Measurements from ENCODE around the gene HRH3.

Gene HRH3

GRCh38 chr20:62243906-62244515 is 23.9 kb upstream of the HRH3 start:
- no peak for DNase-seq

GRCh38 chr20:62243106-62243505 is 23.0 kb upstream of the HRH3 start:
- no peak for DNase-seq

GRCh38 chr20:62242176-62242575 is 22.1 kb upstream of the HRH3 start:
- no peak for DNase-seq

GRCh38 chr20:62241506-62241905 is 21.4 kb upstream of the HRH3 start:
- no peak for DNase-seq

GRCh38 chr20:62240020-62240685 is 20.1 kb upstream of the HRH3 start:
- no peak for DNase-seq

GRCh38 chr20:62239278-62239879 is 19.3 kb upstream of the HRH3 start:
- no peak for DNase-seq

GRCh38 chr20:62238569-62239277 is 18.6 kb upstream of the HRH3 start:
- DNase-seq = no peak

GRCh38 chr20:62237801-62238568 is 17.9 kb upstream of the HRH3 start, which contains the start of gene OSBPL2:
Gene OSBPL2, plus strand, starts transcription at chr20:62238521. Its CDS starts 17,664 bp downstream, at chr20:62256185.
- peak; percentile 97 for DNase-seq

- DNase-seq = no peak
Observed at GRCh38 chr20:62237514-62237800, 17.4 kb upstream of the HRH3 start.

- peak; percentile 50 for DNase-seq
Observed at GRCh38 chr20:62236766-62237513, 16.9 kb upstream of the HRH3 start.

GRCh38 chr20:62236200-62236599 is 16.1 kb upstream of the HRH3 start:
- DNase-seq = no peak

GRCh38 chr20:62235777-62236157 is 15.7 kb upstream of the HRH3 start:
- DNase-seq = no peak

GRCh38 chr20:62235001-62235776 is 15.1 kb upstream of the HRH3 start:
- no peak for DNase-seq

GRCh38 chr20:62234339-62234738 is 14.3 kb upstream of the HRH3 start:
- no peak for DNase-seq

- DNase-seq = no peak
Observed at GRCh38 chr20:62233684-62234083, 13.6 kb upstream of the HRH3 start.

GRCh38 chr20:62232770-62233645 is 12.9 kb upstream of the HRH3 start:
- no peak for DNase-seq

- no peak for DNase-seq
Observed at GRCh38 chr20:62232194-62232593, 12.1 kb upstream of the HRH3 start.

GRCh38 chr20:62231292-62231691 is 11.2 kb upstream of the HRH3 start:
- DNase-seq = no peak

GRCh38 chr20:62230696-62231095 is 10.6 kb upstream of the HRH3 start:
- DNase-seq = no peak

- DNase-seq = no peak
Observed at GRCh38 chr20:62230276-62230675, 10.2 kb upstream of the HRH3 start.

GRCh38 chr20:62229667-62230066 is 9.6 kb upstream of the HRH3 start:
- no peak for DNase-seq
